ENCODE measurements around the gene WWC2. TPM values are rescaled to one million over a fixed set of nuclear protein-coding genes. Genes with fewer than 3 reads are reported as not detected.
A peak's percentile ranks its signal among the peaks of the same experiment; 100 is the strongest.

The WWC2 gene
- polyA plus RNA-seq, 2 of the 4 experiments (the other 2 are of a cell fraction), result 14.9 to 26.9 TPM

- no peak for FAIRE-seq
- CTCF ChIA-PET, result interaction anchor here (2.3 kb wide), 1 partner anchor 57 kb away, joined by 6 read pairs; no protein-coding TSS in a partner anchor
Measured at GRCh38 chr4:183204793-183205192, 105.7 kb downstream of the WWC2 start.

GRCh38 chr4:183205193-183205592 is 106.1 kb downstream of the WWC2 start:
- no peak overlapping the region for H3K4me2 ChIP-seq
- ChIA-PET POLR2A (no interaction called here), CTCF (interaction anchor here (0.8 to 2.3 kb wide), 3 partner anchors 14 to 287 kb away, joined by 3 to 6 read pairs (median 3); no protein-coding TSS in a partner anchor)
- FAIRE-seq (no peak), DNase-seq (ENCODE audit: low read depth in 1 of 2, low spot score in 1 of 2) (no peak), ATAC-seq (no peak)
- H3K27ac ChIP-seq, result no peak overlapping the region
- peaks cover 7% of the 10 kb centered on the region for H3K4me1 ChIP-seq
- H3K4me3 ChIP-seq, result no peak overlapping the region
- 56% methylated on average over 2 of the region's 2 CpGs for WGBS (ENCODE audit: missing lambda C conversion rate)
- H3K9me3 ChIP-seq, result no peaks in the 10 kb centered on the region
- TF ChIP-seq REST (IDR thresholded peaks at IDR 0.05) (no peak), FOXS1 (CRISPR knock-in tag; IDR thresholded peaks at IDR 0.05) (no peak), FOSL2 (IDR thresholded peaks at IDR 0.05) (no peak), FOSL2 (CRISPR knock-in tag; IDR thresholded peaks at IDR 0.05) (no peak), MYC (IDR thresholded peaks at IDR 0.05; ENCODE audit: borderline replicate concordance, low read length) (no peak), RNF2 (IDR thresholded peaks at IDR 0.05; ENCODE audit: borderline replicate concordance, low read depth) (no peak), EP300 (IDR thresholded peaks at IDR 0.05) (no peak), TP53 (CRISPR knock-in tag; IDR thresholded peaks at IDR 0.05) (no peak), RARB (CRISPR knock-in tag; IDR thresholded peaks at IDR 0.05) (no peak), FOSB (CRISPR knock-in tag; IDR thresholded peaks at IDR 0.05) (no peak), GATA3 (IDR thresholded peaks at IDR 0.05; ENCODE audit: borderline replicate concordance) (no peak), SREBF2 (IDR thresholded peaks at IDR 0.05) (no peak), EHMT2 (IDR thresholded peaks at IDR 0.05; ENCODE audit: low read depth) (no peak), ZSCAN20 (CRISPR knock-in tag; IDR thresholded peaks at IDR 0.05) (no peak), MAZ (IDR thresholded peaks at IDR 0.05; ENCODE audit: borderline replicate concordance, low read depth, low read length) (no peak), JUNB (IDR thresholded peaks at IDR 0.05) (no peak), POLR2AphosphoS2 (conservative IDR thresholded peaks at IDR 0.05; ENCODE audit: low read length) (no peak), ZC3H11A (IDR thresholded peaks at IDR 0.05) (no peak)

More at GRCh38 chr4:183204793-183205192, 105.7 kb downstream of the WWC2 start:
- no peak overlapping the region for H3K4me2 ChIP-seq
- peaks cover 11% of the 10 kb centered on the region for H3K4me1 ChIP-seq
- POLR2A ChIA-PET, result no interaction called here
- no peaks in the 10 kb centered on the region for H3K9me3 ChIP-seq
- no peak for ATAC-seq
- no peak overlapping the region for H3K27ac ChIP-seq
- TF ChIP-seq POLR2AphosphoS2 (conservative IDR thresholded peaks at IDR 0.05; ENCODE audit: low read length), result no peak
- TF ChIP-seq JUN (IDR thresholded peaks at IDR 0.05), result no peak
- peak; percentile 49 for TF ChIP-seq MAFK (IDR thresholded peaks at IDR 0.05; ENCODE audit: partially characterized antibody)
- TF ChIP-seq CEBPB (IDR thresholded peaks at IDR 0.05), result no peak
- TF ChIP-seq CBX2 (IDR thresholded peaks at IDR 0.05; ENCODE audit: borderline replicate concordance, low read depth), result no peak
- TF ChIP-seq TP53 (CRISPR knock-in tag; IDR thresholded peaks at IDR 0.05), result no peak
- TF ChIP-seq RAD21 (conservative IDR thresholded peaks at IDR 0.05 in 1 of 2, IDR thresholded peaks at IDR 0.05 in 1 of 2), result no peak
- no peak for TF ChIP-seq SREBF2 (IDR thresholded peaks at IDR 0.05)
- no peak for TF ChIP-seq MAZ (IDR thresholded peaks at IDR 0.05; ENCODE audit: borderline replicate concordance, low read depth, low read length)
- WGBS (ENCODE audit: missing lambda C conversion rate), result 93% methylated on average over 2 of the region's 2 CpGs
- DNase-seq (ENCODE audit: low read depth in 1 of 2, low spot score in 1 of 2), result no peak
- H3K4me3 ChIP-seq, result no peak overlapping the region

Measured in A549 (cell line).